WI38 (cell line): ENCODE data around the gene ACAT2.
A peak's percentile ranks its signal among the peaks of the same experiment; 100 is the strongest.

Source experiments
- H3K4me3 ChIP-seq: 2 replicates; pipeline ENCODE4 v1.5.1; 2011; ENCODE audit warnings: low read depth, mild to moderate bottlenecking, control low read depth, low read length
- TF ChIP-seq, protein P1 (sequence below): IDR thresholded peaks from 2 replicates; pipeline ENCODE4 v1.5.1; 2012; ENCODE audit warnings: low read depth, mild to moderate bottlenecking, control low read depth, low read length

The ACAT2 gene

GRCh38 chr6:159761129-159761872 lies 544 bp upstream of the ACAT2 start:
- peak overlapping the region; percentile 47 for H3K4me3 ChIP-seq
- TF ChIP-seq, protein P1, sequence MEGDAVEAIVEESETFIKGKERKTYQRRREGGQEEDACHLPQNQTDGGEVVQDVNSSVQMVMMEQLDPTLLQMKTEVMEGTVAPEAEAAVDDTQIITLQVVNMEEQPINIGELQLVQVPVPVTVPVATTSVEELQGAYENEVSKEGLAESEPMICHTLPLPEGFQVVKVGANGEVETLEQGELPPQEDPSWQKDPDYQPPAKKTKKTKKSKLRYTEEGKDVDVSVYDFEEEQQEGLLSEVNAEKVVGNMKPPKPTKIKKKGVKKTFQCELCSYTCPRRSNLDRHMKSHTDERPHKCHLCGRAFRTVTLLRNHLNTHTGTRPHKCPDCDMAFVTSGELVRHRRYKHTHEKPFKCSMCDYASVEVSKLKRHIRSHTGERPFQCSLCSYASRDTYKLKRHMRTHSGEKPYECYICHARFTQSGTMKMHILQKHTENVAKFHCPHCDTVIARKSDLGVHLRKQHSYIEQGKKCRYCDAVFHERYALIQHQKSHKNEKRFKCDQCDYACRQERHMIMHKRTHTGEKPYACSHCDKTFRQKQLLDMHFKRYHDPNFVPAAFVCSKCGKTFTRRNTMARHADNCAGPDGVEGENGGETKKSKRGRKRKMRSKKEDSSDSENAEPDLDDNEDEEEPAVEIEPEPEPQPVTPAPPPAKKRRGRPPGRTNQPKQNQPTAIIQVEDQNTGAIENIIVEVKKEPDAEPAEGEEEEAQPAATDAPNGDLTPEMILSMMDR: no peak

DNA sequence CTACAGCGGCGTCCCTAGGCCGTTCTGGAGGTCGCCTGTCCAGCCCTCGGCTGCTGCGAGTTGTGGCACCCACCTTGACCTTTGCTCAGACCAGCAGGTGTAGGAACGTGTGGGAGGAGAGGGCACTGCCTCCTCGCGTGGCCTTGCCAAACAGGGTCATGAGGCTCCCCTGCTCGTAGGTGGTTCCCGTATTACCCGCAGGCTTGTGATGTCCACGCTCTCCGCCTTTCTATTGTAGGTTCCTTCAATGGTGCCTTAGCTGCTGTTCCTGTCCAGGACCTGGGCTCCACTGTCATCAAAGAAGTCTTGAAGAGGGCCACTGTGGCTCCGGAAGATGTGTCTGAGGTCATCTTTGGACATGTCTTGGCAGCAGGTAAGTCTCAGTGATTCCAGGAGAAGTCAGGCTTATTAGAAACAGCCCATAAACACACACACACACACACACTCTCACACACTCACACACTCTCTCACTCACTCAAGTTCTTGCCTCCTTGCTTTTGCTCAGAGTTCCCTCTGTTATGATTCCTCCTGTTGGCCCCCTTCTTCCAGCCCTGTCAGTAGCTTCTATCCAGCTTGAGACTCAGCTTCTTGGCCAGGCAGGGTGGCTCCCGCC lies 942 bp downstream of the ACAT2 start:
- H3K4me3 ChIP-seq: peak overlapping the region; percentile 78
- TF ChIP-seq, protein P1: no peak

DNA sequence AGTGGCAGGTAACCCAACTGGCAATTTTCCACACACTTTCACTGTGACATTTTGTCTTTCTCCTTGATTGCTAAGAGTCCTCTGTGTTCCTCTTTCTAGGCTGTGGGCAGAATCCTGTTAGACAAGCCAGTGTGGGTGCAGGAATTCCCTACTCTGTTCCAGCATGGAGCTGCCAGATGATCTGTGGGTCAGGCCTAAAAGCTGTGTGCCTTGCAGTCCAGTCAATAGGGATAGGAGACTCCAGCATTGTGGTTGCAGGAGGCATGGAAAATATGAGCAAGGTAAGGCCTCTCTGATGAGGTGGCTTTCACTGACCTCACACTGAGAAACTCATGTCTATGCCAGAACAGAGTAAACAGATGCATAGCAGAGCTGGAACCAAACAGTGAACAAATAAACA lies 5.1 kb downstream of the ACAT2 start:
- TF ChIP-seq, protein P1: no peak
- no peak overlapping the region for H3K4me3 ChIP-seq

- H3K4me3 ChIP-seq: no peak overlapping the region
- TF ChIP-seq, protein P1: no peak
Measured at GRCh38 chr6:159769470-159769869, 7.6 kb downstream of the ACAT2 start.

DNA sequence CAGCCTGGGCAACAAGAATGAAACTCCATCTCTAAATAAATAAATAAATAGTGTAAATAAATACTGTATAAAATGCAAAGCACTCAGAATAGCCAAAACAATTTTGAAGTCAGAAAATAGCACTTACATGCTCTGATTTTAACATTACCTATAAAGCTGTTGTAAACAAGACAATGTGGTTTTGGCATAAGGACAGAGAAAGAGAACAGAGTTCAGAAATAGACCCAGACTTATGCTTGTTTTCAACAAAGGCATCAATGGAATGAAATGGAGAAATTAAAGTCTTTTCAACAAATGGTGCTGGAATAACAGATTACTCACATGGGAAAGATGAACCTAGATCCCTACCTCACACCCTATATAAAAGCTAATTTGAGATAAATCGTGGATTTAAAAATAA lies 10.4 kb downstream of the ACAT2 start:
- TF ChIP-seq, protein P1: no peak
- H3K4me3 ChIP-seq: no peak overlapping the region

GRCh38 chr6:159777240-159777904 lies 15.5 kb downstream of the ACAT2 start:
- H3K4me3 ChIP-seq: no peak overlapping the region
- TF ChIP-seq, protein P1: no peak

GRCh38 chr6:159778131-159778530 lies 16.3 kb downstream of the ACAT2 start:
- TF ChIP-seq, protein P1: no peak
- H3K4me3 ChIP-seq: no peak overlapping the region
